ENCODE data around the gene RAC3.

- no peak for TF ChIP-seq CTCF (IDR thresholded peaks at IDR 0.05; ENCODE audit: borderline replicate concordance, extremely low read depth, low read length, poor library complexity, severe bottlenecking)
- TF ChIP-seq EZH2 (IDR thresholded peaks at IDR 0.05; ENCODE audit: borderline replicate concordance, low read depth, low read length, severe bottlenecking) = no peak
Observed at GRCh38 chr17:82007228-82007494, 24.3 kb upstream of the RAC3 start.

Data from DND-41 (cell line).